Rectal smooth muscle tissue (tissue), 1 donor: ENCODE measurements around the gene STX2.

Experiments
- H3K27ac ChIP-seq: one replicate; pipeline ENCODE4 v1.7.0; 2013; ENCODE audit warnings: low read depth, low read length, inconsistent platforms
- H3K27me3 ChIP-seq: one replicate; pipeline ENCODE4 v1.7.0; 2013; ENCODE audit warnings: low read length; ENCODE audit not compliant: control insufficient read depth, insufficient read depth
- H3K36me3 ChIP-seq: one replicate; pipeline ENCODE4 v1.7.0; 2013; ENCODE audit warnings: low read length; ENCODE audit not compliant: control insufficient read depth, insufficient read depth
- H3K4me1 ChIP-seq: one replicate; pipeline ENCODE4 v1.7.0; 2013; ENCODE audit warnings: low read length; ENCODE audit not compliant: control insufficient read depth, insufficient read depth
- H3K4me3 ChIP-seq: one replicate; pipeline ENCODE4 v1.7.0; 2013; ENCODE audit warnings: low read length
- H3K9ac ChIP-seq: one replicate; pipeline ENCODE4 v1.7.0; 2013; ENCODE audit warnings: low read length

The STX2 gene

DNA sequence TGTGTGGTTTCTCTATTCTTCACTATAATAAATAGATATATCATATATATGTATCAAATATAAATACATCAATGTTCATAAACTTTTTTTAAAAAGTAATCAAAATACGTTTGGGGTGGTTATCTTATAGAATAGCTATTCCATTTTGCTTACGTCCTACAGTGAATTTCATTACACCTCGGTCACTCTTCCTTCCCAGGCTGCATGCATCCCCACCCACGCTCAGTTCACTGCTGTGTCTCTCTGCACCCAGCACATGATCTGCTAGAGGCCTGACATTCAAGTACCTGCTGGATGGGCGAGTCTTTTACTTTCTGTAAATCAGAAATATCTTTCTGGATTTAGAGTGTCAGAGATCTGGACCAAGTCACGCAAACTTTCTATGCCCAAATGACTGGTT lies 3.6 kb downstream of the STX2 start:
- Histone ChIP-seq H3K4me1 (peaks cover 4% of the 10 kb centered on the region), H3K27ac (no peak overlapping the region), H3K36me3 (no peaks in the 10 kb centered on the region), H3K4me3 (no peak overlapping the region), H3K27me3 (no peaks in the 10 kb centered on the region), H3K9ac (no peak overlapping the region)

GRCh38 chr12:130835011-130835410 lies 4.0 kb downstream of the STX2 start:
- peaks cover 4% of the 10 kb centered on the region for H3K4me1 ChIP-seq
- no peak overlapping the region for H3K4me3 ChIP-seq
- H3K36me3 ChIP-seq = no peaks in the 10 kb centered on the region
- no peak overlapping the region for H3K27ac ChIP-seq
- H3K27me3 ChIP-seq = no peaks in the 10 kb centered on the region
- H3K9ac ChIP-seq = no peak overlapping the region

GRCh38 chr12:130832561-130833209 lies 6.4 kb downstream of the STX2 start:
- H3K36me3 ChIP-seq = no peaks in the 10 kb centered on the region
- H3K27me3 ChIP-seq = no peaks in the 10 kb centered on the region
- peaks cover 2% of the 10 kb centered on the region for H3K4me1 ChIP-seq
- no peak overlapping the region for H3K4me3 ChIP-seq
- H3K9ac ChIP-seq = no peak overlapping the region
- H3K27ac ChIP-seq = no peak overlapping the region

GRCh38 chr12:130831876-130832405 lies 7.1 kb downstream of the STX2 start:
- no peak overlapping the region for H3K9ac ChIP-seq
- no peak overlapping the region for H3K4me3 ChIP-seq
- H3K4me1 ChIP-seq = peaks cover 2% of the 10 kb centered on the region
- H3K27ac ChIP-seq = no peak overlapping the region
- H3K27me3 ChIP-seq = no peaks in the 10 kb centered on the region
- no peaks in the 10 kb centered on the region for H3K36me3 ChIP-seq

- Histone ChIP-seq H3K27ac (no peak overlapping the region), H3K4me1 (peaks cover 2% of the 10 kb centered on the region), H3K27me3 (no peaks in the 10 kb centered on the region), H3K36me3 (no peaks in the 10 kb centered on the region), H3K4me3 (no peak overlapping the region), H3K9ac (no peak overlapping the region)
Observed at GRCh38 chr12:130831246-130831645, 7.8 kb downstream of the STX2 start.

DNA sequence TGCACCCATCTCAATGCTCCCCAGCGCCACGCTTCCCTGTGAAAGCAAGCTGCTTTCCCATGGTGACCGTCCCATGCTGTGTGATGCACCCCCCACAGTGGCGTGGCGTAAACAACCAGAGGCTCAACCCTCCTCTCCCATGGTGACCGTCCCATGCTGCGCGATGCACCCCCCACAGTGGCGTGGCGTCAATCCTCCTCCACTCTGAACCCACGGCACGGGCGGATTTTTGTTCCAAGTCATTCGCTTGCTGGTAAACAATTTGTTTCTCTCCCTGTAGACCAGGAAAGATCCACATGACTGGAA lies 8.9 kb downstream of the STX2 start:
- H3K9ac ChIP-seq = no peak overlapping the region
- H3K27me3 ChIP-seq = no peaks in the 10 kb centered on the region
- no peak overlapping the region for H3K4me3 ChIP-seq
- H3K36me3 ChIP-seq = no peaks in the 10 kb centered on the region
- H3K4me1 ChIP-seq = peaks cover 2% of the 10 kb centered on the region
- H3K27ac ChIP-seq = no peak overlapping the region

DNA sequence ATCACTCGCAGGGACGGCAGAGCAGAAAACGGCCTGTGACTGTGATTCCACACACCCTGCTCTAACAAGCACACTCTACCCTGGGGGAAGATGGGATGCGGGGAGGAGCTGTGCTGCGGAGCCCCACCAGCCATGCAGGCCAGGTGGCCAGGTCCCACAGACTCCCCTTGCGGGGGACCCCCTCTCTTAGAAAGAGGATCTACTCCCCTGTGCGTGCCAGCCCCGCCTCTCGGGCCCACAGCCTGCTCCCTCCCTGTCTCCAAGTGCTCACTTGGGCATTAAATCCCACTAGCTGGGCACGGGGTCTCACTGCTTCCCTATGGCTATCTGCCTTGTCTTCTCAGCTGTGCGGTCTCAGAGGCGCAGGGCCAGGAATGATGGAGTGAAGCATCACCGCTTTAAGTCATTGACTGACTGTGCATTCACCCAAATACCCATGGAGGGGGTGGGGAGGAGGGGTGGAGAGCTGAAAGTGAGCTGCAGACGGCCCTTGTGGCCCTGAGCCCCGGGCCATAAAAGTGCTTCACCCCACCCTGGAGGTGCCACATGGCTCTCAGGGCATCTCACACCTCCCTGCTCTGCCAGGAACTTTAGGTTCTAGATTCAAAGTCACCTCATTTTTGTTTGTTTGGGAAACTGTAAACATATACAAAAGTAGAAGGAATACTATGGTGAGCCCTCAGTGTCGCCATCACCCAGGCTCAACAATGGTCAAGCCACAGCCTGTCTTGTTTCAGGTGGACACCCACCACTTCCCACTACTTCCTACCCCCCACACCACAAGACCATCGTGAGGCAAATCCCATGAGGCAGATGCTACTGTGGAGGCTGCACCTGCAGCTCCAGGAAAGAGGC lies 9.4 kb downstream of the STX2 start:
- H3K4me1 ChIP-seq = peaks cover 2% of the 10 kb centered on the region
- H3K36me3 ChIP-seq = no peaks in the 10 kb centered on the region
- no peak overlapping the region for H3K27ac ChIP-seq
- no peak overlapping the region for H3K4me3 ChIP-seq
- H3K9ac ChIP-seq = no peak overlapping the region
- no peaks in the 10 kb centered on the region for H3K27me3 ChIP-seq

DNA sequence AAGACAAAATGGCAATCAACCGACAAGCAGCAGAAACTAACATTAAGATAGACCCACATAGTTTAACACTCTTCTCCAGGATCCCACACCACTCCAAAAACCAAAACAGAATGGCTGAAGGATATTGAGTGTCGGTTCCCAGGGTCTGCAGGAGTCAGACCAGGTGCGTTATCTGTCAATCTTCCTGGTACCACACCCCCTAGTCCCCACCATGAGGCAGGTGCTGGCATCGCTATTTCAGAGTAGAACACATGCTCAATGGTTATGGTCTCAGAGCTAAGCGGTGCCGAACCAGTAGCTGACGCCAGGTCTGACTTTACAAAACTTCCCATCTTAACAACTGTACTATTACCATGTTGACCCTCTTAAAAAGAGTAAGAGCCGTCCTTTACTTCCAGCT lies 10.2 kb downstream of the STX2 start:
- Histone ChIP-seq H3K4me3 (no peak overlapping the region), H3K4me1 (peaks cover 2% of the 10 kb centered on the region), H3K27ac (no peak overlapping the region), H3K9ac (no peak overlapping the region), H3K27me3 (no peaks in the 10 kb centered on the region), H3K36me3 (no peaks in the 10 kb centered on the region)

GRCh38 chr12:130827432-130827831 lies 11.6 kb downstream of the STX2 start:
- H3K9ac ChIP-seq = no peak overlapping the region
- no peak overlapping the region for H3K4me3 ChIP-seq
- H3K27ac ChIP-seq = peak overlapping the region; percentile 50

DNA sequence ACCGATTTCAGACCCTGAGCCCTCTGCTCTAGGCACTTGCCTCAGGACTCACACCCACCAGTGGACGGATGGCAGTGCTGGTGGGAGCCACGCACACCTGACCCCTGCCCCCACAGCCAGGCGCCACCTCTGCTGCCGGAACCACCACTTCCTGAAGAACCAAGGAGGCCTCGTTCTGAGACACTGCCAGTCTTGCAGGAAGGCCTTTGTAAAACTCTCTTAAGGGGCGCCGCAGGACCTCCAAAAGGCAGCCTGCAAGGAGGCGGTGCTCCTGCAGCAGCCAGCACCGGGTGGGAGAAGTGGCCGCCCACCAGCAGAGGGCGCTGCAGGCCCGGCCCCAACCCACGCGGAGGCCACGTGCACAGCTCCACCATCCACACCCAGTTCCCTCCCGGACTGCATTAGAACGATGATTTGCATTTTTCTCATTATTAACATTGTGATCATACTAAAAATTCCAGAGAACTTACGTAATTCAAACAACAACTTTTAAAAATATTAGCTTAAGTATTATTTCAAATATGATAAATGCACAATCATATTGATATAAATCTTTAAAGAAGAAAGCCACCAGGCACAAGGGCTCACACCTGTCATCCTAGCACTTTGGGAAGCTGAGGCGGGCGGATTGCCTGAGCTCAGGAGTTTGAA lies 12.8 kb downstream of the STX2 start:
- Histone ChIP-seq H3K9ac (no peak overlapping the region), H3K4me1 (peaks cover 2% of the 10 kb centered on the region), H3K27ac (no peak overlapping the region), H3K36me3 (peaks cover 7% of the 10 kb centered on the region), H3K27me3 (no peaks in the 10 kb centered on the region), H3K4me3 (no peak overlapping the region)

More at GRCh38 chr12:130827432-130827831, 11.6 kb downstream of the STX2 start:
- H3K4me1 ChIP-seq = peaks cover 2% of the 10 kb centered on the region
- no peaks in the 10 kb centered on the region for H3K27me3 ChIP-seq
- H3K36me3 ChIP-seq = peaks cover 7% of the 10 kb centered on the region

DNA sequence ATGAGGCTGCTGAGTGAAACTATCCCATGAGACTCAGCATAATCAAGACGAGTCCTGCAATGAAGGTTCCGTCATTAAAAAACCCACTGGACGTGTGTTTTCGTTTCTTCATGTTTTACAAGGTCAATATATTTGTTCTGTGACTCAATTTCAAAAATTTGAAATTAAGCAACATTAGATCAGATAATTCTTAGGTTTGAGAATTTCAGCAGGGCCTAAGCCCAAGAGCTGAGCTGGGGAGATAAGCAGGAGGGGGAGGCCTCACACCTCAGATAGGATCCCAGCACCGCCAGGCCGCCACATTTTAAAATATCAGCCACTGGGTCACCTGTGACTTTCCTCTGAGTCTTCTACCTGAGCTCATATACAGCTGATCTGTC lies 13.3 kb downstream of the STX2 start:
- H3K4me1 ChIP-seq = peaks cover 2% of the 10 kb centered on the region
- H3K36me3 ChIP-seq = peaks cover 7% of the 10 kb centered on the region
- no peak overlapping the region for H3K27ac ChIP-seq
- no peak overlapping the region for H3K9ac ChIP-seq
- no peaks in the 10 kb centered on the region for H3K27me3 ChIP-seq
- no peak overlapping the region for H3K4me3 ChIP-seq

DNA sequence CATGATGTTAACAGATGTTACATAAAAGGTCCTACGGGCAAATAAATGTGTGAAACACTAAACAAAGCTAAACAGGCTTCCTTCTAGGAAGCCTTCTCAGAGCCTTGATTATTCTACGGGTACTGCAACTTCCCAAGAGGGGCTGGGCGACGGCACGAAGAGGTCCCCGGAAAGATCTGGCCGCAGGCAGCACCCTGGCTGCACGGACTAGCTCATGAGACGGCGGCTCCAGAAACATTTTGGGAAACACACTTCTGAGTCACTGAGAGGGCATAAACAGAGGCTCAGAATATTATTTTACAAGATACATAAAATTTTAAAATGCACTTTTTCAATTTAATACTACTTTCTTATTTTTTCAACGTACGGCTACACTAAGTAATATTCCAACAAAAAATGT lies 19.4 kb downstream of the STX2 start:
- Histone ChIP-seq H3K27ac (no peak overlapping the region), H3K4me1 (no peaks in the 10 kb centered on the region), H3K4me3 (no peak overlapping the region), H3K9ac (no peak overlapping the region), H3K27me3 (no peaks in the 10 kb centered on the region), H3K36me3 (peaks cover 7% of the 10 kb centered on the region)
